NCI-H524 treated with DMSO at 0.1 percent for 48 hours (cell line): ENCODE data around the gene CLEC2L.
"Not testable (repeated sequence)": the region's sequence is repeated elsewhere in the genome, so short reads cannot be mapped to it uniquely, and the experiment has no call there.

Experiments used
- DNase-seq: peaks from one replicate; lab custom pipeline; 2025; lab: John Stamatoyannopoulos, UW

The CLEC2L gene

GRCh38 chr7:139523968-139524815 lies 707 bp downstream of the CLEC2L start:
- DNase-seq = no peak

GRCh38 chr7:139525239-139525638 lies 1.8 kb downstream of the CLEC2L start:
- no peak for DNase-seq

- no peak for DNase-seq
These were observed 2.3 kb downstream of the CLEC2L start for GRCh38 chr7:139525750-139526149.

- no peak for DNase-seq
These were observed 3.4 kb downstream of the CLEC2L start for GRCh38 chr7:139526578-139527544.

GRCh38 chr7:139531094-139531493 lies 7.6 kb downstream of the CLEC2L start:
- no peak for DNase-seq

- no peak for DNase-seq
These were observed 9.2 kb downstream of the CLEC2L start for GRCh38 chr7:139532636-139533155.

GRCh38 chr7:139534096-139534495 lies 10.6 kb downstream of the CLEC2L start:
- DNase-seq = no peak

- DNase-seq = no peak
These were observed 11.6 kb downstream of the CLEC2L start for GRCh38 chr7:139534966-139535651.

GRCh38 chr7:139536152-139536551 lies 12.7 kb downstream of the CLEC2L start:
- DNase-seq = no peak

- no peak for DNase-seq
These were observed 15.6 kb downstream of the CLEC2L start for GRCh38 chr7:139538881-139539635.

- DNase-seq = no peak
These were observed 16.7 kb downstream of the CLEC2L start for GRCh38 chr7:139540203-139540602.

- DNase-seq = no peak
These were observed 18.3 kb downstream of the CLEC2L start for GRCh38 chr7:139541600-139542307.

- DNase-seq = no peak
These were observed 19.0 kb downstream of the CLEC2L start for GRCh38 chr7:139542308-139543151.

GRCh38 chr7:139543801-139544603 lies 20.5 kb downstream of the CLEC2L start:
- DNase-seq = no peak

- no peak for DNase-seq
These were observed 21.2 kb downstream of the CLEC2L start for GRCh38 chr7:139544645-139545044.

- DNase-seq = no peak
These were observed 25.0 kb downstream of the CLEC2L start for GRCh38 chr7:139548302-139549028.

GRCh38 chr7:139553991-139554700 lies 30.7 kb downstream of the CLEC2L start:
- not testable (repeated sequence) for DNase-seq
